Skeletal muscle tissue (tissue), 4 donors: ENCODE results near the gene NRN1L. TPM values are rescaled to one million over a fixed set of nuclear protein-coding genes. Genes with fewer than 3 reads are reported as not detected.
"Not testable (repeated sequence)": the region's sequence is repeated elsewhere in the genome, so short reads cannot be mapped to it uniquely, and the experiment has no call there.

Experiments
- H3K27ac ChIP-seq: one replicate; pipeline ENCODE4 v1.7.0; 2013; ENCODE audit warnings: mild to moderate bottlenecking, low read depth, low read length, inconsistent platforms
- H3K27me3 ChIP-seq, 3 donors: one replicate each; pipeline ENCODE4 v1.7.0; 2013; ENCODE audit warnings: low read length in 3 of 3; ENCODE audit not compliant: control insufficient read depth in 3 of 3, insufficient read depth in 3 of 3
- H3K36me3 ChIP-seq, 3 donors: one replicate each; pipeline ENCODE4 v1.7.0; 2013; ENCODE audit warnings: low read length in 3 of 3; ENCODE audit not compliant: control insufficient read depth in 3 of 3, insufficient read depth in 3 of 3
- H3K4me1 ChIP-seq, 3 donors: one replicate each; pipeline ENCODE4 v1.7.0; 2013; ENCODE audit warnings: low read length in 3 of 3, mild to moderate bottlenecking in 3 of 3; ENCODE audit not compliant: control insufficient read depth in 3 of 3, insufficient read depth in 3 of 3
- H3K4me3 ChIP-seq, 3 donors: one replicate each; pipeline ENCODE4 v1.7.0; 2013; ENCODE audit warnings: low read length in 3 of 3
- H3K9ac ChIP-seq, 3 donors: one replicate each; pipeline ENCODE4 v1.7.0; 2013; ENCODE audit warnings: low read length in 3 of 3, mild to moderate bottlenecking in 3 of 3, moderate library complexity in 2 of 3, low read depth in 1 of 3
- H3K9me3 ChIP-seq, 3 donors: one replicate each; pipeline ENCODE4 v1.7.0; 2013; ENCODE audit warnings: low read length in 3 of 3; ENCODE audit not compliant: control insufficient read depth in 3 of 3
- total RNA-seq: library from RNA; depleted of rRNA; stranded (reverse); fragments of >200 nt; gene quantifications from one replicate; pipeline ENCODE4 v1.2.3, GENCODE V29; 2014
- donor health status: Osteomylitis.

The NRN1L gene
- total RNA-seq, 1 donor from 2014 or later = 1.0 TPM

DNA sequence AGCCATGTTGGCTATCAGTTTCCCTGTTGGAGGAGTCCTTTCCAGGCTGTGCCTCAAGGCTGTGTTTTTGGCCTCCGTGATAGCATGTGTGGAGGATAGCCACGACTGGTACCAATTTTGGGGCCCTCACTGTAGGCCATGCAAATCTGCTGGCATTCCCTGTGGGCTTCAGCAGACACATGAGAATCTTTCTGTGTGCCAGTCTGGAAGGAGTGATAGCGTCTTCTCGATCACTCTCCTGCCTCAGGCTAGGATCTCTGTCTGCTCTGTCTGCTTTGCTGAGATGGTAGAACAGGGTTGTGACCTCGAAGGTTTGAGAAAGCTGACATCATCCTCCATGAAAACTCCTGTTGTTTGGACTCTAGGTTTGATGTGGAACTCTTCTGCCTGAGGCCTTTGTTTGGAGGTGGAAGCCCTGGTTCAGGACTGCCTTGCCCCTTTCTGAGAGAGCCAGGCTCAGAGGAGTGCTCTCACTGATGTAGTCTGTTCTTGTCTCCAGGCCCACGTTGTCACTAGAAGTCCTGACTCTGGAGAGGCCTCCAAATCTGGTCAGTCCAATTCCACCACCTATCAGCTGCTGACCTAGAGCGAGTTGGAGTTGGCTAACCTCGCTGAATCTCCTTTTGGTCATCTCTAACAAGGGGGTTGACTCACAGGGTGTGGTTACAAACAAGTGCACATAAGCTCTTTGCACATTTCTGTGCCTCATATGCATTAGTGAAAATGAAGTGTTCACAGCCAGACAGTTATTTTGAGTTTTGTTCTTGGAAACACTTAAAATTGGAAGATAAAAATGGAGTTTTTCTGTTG is 23.9 kb upstream of the NRN1L start:
- H3K9ac ChIP-seq = peak overlapping the region; percentile 24 to 45 (median 28)
- peak overlapping the region in 2 of 3 donors; percentile 15 to 20 for H3K4me3 ChIP-seq

DNA sequence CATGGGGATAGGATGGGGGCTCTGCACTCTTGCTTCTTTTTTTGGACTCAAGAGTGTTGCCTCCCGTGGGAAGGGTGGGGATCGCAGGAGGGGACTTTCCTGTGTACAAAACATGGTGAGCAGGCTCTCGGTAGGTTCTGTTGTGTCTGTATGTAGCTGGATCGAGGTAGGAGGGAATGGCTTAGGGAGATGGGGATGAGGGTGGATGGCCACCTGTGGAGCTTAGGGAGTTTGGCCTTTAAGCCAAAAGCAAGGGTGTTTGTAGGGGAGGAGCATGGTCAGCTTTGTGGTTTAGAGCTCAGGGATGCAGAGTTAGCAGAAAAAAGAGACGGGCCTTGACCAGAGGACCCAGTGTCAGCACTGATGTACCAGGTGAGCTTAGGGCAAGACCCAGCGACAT is 22.8 kb upstream of the NRN1L start:
- Histone ChIP-seq H3K36me3 (peaks cover 0 to 12% (median 8%) of the 10 kb centered on the region in 3 donors), H3K27me3 (no peaks in the 10 kb centered on the region), H3K9ac (peak overlapping the region in 1 of 3 donors; percentile 5), H3K27ac (peak overlapping the region; percentile 98), H3K9me3 (no peaks in the 10 kb centered on the region), H3K4me3 (peak overlapping the region; percentile 6 to 39 (median 28)), H3K4me1 (peaks cover 67 to 76% (median 69%) of the 10 kb centered on the region in 3 donors)

More for the DNA sequence above, 23.9 kb upstream of the NRN1L start:
- Histone ChIP-seq H3K4me1 (peaks cover 74 to 85% (median 76%) of the 10 kb centered on the region in 3 donors), H3K27ac (peak overlapping the region; percentile 98), H3K36me3 (peaks cover 0 to 8% (median 7%) of the 10 kb centered on the region in 3 donors), H3K27me3 (no peaks in the 10 kb centered on the region), H3K9me3 (no peaks in the 10 kb centered on the region)

DNA sequence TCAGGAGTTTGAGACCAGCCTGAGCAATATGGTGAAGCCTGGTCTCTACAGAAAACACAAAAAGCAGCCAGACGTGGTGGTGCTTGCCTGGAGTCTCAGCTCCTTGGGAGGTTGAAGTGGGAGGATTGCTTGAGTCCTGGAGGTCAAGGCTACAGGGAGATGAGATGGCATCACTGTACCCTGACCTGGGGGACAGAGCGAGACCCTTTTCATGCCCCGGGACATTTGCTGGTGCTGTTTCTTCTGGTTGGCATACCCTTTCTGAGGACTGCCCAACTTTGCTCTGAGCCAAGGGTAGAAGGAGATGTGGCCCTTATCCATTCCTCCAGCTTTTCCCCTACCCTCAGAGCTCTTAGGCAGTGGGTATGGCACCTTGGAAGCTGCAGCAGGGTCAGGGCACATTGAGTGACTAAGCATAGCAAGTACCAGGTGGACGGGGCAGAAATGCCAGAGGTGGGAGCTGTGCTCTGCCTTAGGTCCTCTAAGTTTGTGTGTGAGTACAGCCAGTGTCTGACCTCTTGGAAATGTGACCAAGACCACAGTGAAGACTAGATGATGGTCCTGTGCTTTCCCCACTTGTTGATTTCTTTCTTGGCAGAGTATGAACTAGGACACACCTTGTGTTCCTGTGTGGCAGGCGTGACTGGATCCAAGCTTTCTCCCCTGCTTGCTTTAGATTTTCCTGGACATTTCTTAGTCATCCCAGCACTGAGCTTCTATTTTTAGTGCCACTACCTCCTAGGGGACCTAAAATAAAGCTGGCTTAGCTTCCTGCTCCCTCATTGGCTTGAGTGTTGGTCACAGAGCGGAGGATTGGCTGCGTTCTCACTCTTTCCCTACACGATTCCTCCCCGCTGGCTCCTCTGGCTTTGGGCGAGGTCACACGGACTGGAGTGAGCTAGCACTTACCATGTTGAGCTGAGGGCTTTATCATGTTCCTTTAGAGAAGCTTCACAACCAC is 21.8 kb upstream of the NRN1L start:
- H3K9ac ChIP-seq = peak overlapping the region; percentile 60 to 71 (median 69)
- H3K4me1 ChIP-seq = peaks cover 56 to 65% (median 59%) of the 10 kb centered on the region in 3 donors
- H3K9me3 ChIP-seq = no peaks in the 10 kb centered on the region
- peak overlapping the region; percentile 44 to 65 (median 49) for H3K4me3 ChIP-seq
- H3K27me3 ChIP-seq = no peaks in the 10 kb centered on the region
- H3K27ac ChIP-seq = peak overlapping the region; percentile 98
- H3K36me3 ChIP-seq = peaks cover 0 to 19% (median 11%) of the 10 kb centered on the region in 3 donors

DNA sequence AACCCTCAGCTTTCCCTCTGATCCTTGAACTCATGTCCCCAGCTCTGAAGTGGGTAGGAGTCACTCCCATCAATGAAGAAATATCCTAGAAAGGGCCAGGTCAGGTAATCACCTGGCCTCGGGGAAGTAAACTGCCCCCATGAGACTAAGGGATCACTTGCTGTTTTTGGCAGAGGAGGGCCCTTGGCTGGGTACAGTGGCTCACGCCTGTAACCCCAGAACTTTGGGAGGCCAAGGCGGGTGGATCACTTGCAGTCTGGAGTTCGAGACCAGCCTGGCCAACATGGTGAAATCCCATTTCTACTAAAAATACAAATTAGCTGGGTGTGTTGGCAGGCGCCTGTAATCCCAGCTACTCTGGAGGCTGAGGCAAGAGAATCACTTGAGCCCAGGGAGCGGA is 20.6 kb upstream of the NRN1L start:
- peak overlapping the region; percentile 98 for H3K27ac ChIP-seq
- peaks cover 10 to 30% (median 18%) of the 10 kb centered on the region in 3 donors for H3K36me3 ChIP-seq
- not testable (repeated sequence) for H3K9me3 ChIP-seq, H3K27me3 ChIP-seq
- peak overlapping the region; percentile 44 to 71 (median 60) for H3K9ac ChIP-seq
- H3K4me3 ChIP-seq = peak overlapping the region in 2 of 3 donors; percentile 9 to 49
- peaks cover 48 to 54% (median 50%) of the 10 kb centered on the region in 3 donors for H3K4me1 ChIP-seq

GRCh38 chr16:67864594-67864993 is 20.1 kb upstream of the NRN1L start:
- no peaks in the 10 kb centered on the region for H3K27me3 ChIP-seq
- no peak overlapping the region for H3K9ac ChIP-seq
- peaks cover 48 to 54% (median 50%) of the 10 kb centered on the region in 3 donors for H3K4me1 ChIP-seq
- no peak overlapping the region for H3K4me3 ChIP-seq
- H3K36me3 ChIP-seq = peaks cover 10 to 31% (median 18%) of the 10 kb centered on the region in 3 donors
- H3K9me3 ChIP-seq = no peaks in the 10 kb centered on the region
- peak overlapping the region; percentile 98 for H3K27ac ChIP-seq

- Histone ChIP-seq H3K27ac (peak overlapping the region; percentile 98), H3K9me3 (no peaks in the 10 kb centered on the region), H3K4me3 (no peak overlapping the region), H3K27me3 (no peaks in the 10 kb centered on the region), H3K36me3 (peaks cover 16 to 37% (median 25%) of the 10 kb centered on the region in 3 donors), H3K9ac (no peak overlapping the region), H3K4me1 (peaks cover 48 to 52% (median 48%) of the 10 kb centered on the region in 3 donors)
Measured at GRCh38 chr16:67865318-67865717, 19.4 kb upstream of the NRN1L start.

DNA sequence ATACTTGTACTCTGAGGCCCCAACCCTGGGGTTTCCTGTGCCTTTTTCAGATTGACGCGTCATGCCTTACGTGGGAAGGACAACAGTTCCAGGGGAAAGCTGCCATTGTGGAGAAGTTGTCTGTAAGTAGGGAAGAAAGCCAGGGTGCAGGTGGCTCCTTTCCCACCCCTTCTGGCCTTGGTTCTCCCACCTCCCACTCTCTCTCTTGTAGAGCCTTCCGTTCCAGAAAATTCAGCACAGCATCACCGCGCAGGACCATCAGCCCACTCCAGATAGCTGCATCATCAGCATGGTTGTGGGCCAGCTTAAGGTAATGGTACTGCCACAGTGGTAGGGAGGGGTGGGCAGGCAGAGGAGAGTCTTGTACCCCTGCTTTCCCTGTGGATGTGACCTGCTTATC is 16.4 kb upstream of the NRN1L start:
- Histone ChIP-seq H3K4me3 (no peak overlapping the region), H3K9ac (peak overlapping the region in 1 of 3 donors; percentile 16), H3K27me3 (no peaks in the 10 kb centered on the region), H3K36me3 (peaks cover 30 to 50% (median 34%) of the 10 kb centered on the region in 3 donors), H3K4me1 (peaks cover 24 to 34% (median 27%) of the 10 kb centered on the region in 3 donors), H3K27ac (no peak overlapping the region), H3K9me3 (no peaks in the 10 kb centered on the region)

DNA sequence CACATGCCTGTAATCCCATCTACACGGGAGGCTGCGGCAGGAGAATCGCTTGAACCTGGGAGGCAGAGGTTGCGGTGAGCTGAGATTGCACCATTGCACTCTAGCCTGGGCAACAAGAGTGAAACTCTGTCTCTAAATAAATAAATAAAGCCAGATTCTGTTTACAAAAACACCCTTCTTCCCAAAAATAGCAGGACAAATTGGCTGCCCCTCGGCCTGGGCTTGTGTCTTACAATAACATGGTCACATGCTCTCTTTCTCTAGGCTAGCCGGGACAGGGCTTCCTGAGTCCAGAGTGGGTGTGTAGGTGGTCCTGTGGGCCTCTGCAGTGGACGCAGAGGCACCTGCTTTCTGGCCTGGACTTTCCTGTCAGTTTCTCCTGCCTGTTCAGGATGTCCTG is 15.0 kb upstream of the NRN1L start:
- Histone ChIP-seq H3K9ac (peak overlapping the region in 1 of 3 donors; percentile 27), H3K27me3 (no peaks in the 10 kb centered on the region), H3K4me1 (peaks cover 23 to 35% (median 28%) of the 10 kb centered on the region in 3 donors), H3K4me3 (no peak overlapping the region), H3K27ac (no peak overlapping the region), H3K36me3 (peaks cover 30 to 50% (median 34%) of the 10 kb centered on the region in 3 donors), H3K9me3 (no peaks in the 10 kb centered on the region)

DNA sequence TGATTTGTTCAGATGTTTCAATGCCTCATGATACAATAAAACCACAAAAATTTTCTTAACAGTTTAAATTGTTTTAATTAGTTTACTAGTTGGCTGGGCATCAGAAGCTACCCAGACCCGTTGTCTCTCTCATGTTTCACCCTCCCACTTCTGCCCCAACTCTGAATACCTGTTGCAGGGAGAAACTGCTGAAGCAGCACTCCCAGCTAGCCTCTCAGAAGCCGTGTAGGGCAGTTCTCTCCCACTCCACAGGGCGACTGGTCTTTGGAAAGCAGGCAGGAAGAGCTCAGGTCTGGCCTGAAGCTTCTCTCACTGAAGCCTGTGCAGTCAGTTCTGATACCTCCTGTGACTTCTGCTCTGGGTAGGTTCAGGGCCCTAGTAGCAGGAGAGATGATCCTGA is 13.4 kb upstream of the NRN1L start:
- Histone ChIP-seq H3K9me3 (no peaks in the 10 kb centered on the region), H3K4me3 (no peak overlapping the region), H3K36me3 (peaks cover 35 to 48% (median 36%) of the 10 kb centered on the region in 3 donors), H3K4me1 (peaks cover 33 to 42% (median 35%) of the 10 kb centered on the region in 3 donors), H3K9ac (no peak overlapping the region), H3K27me3 (no peaks in the 10 kb centered on the region), H3K27ac (no peak overlapping the region)
